Glutamatergic neuron (in vitro differentiated cells): ENCODE results near the gene ZNF45. TPM values are rescaled to one million over a fixed set of nuclear protein-coding genes. Genes with fewer than 3 reads are reported as not detected.

ENCODE experiments used
- DNase-seq: peaks from one replicate; pipeline ENCODE4 v3.0.0; 2022
- H3K27ac Mint-ChIP-seq: one replicate; pipeline ENCODE4 v1.8.0; 2020; ENCODE audit warnings: mild to moderate bottlenecking, mixed read lengths, inconsistent platforms; ENCODE audit not compliant: unreplicated experiment
- H3K27me3 Mint-ChIP-seq: one replicate; pipeline ENCODE4 v1.8.0; 2020; ENCODE audit warnings: mild to moderate bottlenecking, moderate library complexity, mixed read lengths, inconsistent platforms; ENCODE audit not compliant: unreplicated experiment
- H3K36me3 Mint-ChIP-seq: one replicate; pipeline ENCODE4 v1.8.0; 2020; ENCODE audit warnings: mild to moderate bottlenecking, mixed read lengths, inconsistent platforms; ENCODE audit not compliant: unreplicated experiment
- H3K4me1 Mint-ChIP-seq: one replicate; pipeline ENCODE4 v1.8.0; 2020; ENCODE audit warnings: mild to moderate bottlenecking, low read depth, mixed read lengths, inconsistent platforms; ENCODE audit not compliant: unreplicated experiment
- H3K4me3 Mint-ChIP-seq: one replicate; pipeline ENCODE4 v1.8.0; 2020; ENCODE audit warnings: mild to moderate bottlenecking, mixed read lengths, inconsistent platforms; ENCODE audit not compliant: unreplicated experiment
- H3K9me3 Mint-ChIP-seq: one replicate; pipeline ENCODE4 v1.8.0; 2020; ENCODE audit warnings: mild to moderate bottlenecking, moderate library complexity, mixed read lengths, inconsistent platforms; ENCODE audit not compliant: unreplicated experiment
- CTCF ChIP-seq: fragments of 200-600 bp; sonication (generic); IDR thresholded peaks from one replicate; pipeline ENCODE4 v1.5.0; 2021; ENCODE audit not compliant: partially characterized antibody, unreplicated experiment
- long read RNA-seq: library from polyadenylated mRNA; unstranded; transcript quantifications from one replicate; pipeline ENCODE4 v2.0.0, GENCODE V29; 2020; ENCODE audit not compliant: unreplicated experiment
- total RNA-seq: library from RNA; stranded (reverse); fragmentation: NEBNext Ultra II Directional; extraction: Animal tissue kit (Norgen Biotek cat#: 25700); gene quantifications from one replicate; pipeline ENCODE4 v1.2.1, GENCODE V29; 2021; ENCODE audit not compliant: unreplicated experiment

Gene ZNF45
- 12.1 TPM for total RNA-seq
- long read RNA-seq, partial matches to known transcripts: 0 of 1 reads
- long read RNA-seq, other reads (novel, unspliced or antisense): 1 of 1 reads

- TF ChIP-seq CTCF: no peak
- H3K27me3 Mint-ChIP-seq: no peaks in the 10 kb centered on the region
- peaks cover 1% of the 10 kb centered on the region for H3K9me3 Mint-ChIP-seq
- peak within 1 kb of the TSS; percentile 55 for H3K27ac Mint-ChIP-seq
- H3K36me3 Mint-ChIP-seq: no peaks in the 10 kb centered on the region
- peak within 1 kb of the TSS; percentile 95 for H3K4me3 Mint-ChIP-seq
- H3K4me1 Mint-ChIP-seq: peaks cover 5% of the 10 kb centered on the region
- peak; percentile 90 for DNase-seq
These were observed at the start of gene ZNF45 for GRCh38 chr19:43934985-43935708. Gene ZNF45, minus strand, starts transcription at chr19:43935282. Its CDS starts 13,097 bp downstream, at chr19:43922185.

- Mint-ChIP-seq H3K27ac (peak overlapping the region; percentile 28), H3K27me3 (no peaks in the 10 kb centered on the region), H3K4me3 (peak overlapping the region; percentile 93), H3K36me3 (peaks cover 2% of the 10 kb centered on the region), H3K9me3 (peaks cover 6% of the 10 kb centered on the region), H3K4me1 (no peaks in the 10 kb centered on the region)
- TF ChIP-seq CTCF: no peak
- no peak for DNase-seq
These were observed 49.6 kb upstream of the ZNF45 start for GRCh38 chr19:43984687-43985000.

GRCh38 chr19:43983912-43984686 lies 49.0 kb upstream of the ZNF45 start, which contains the start of gene ZNF155:
Gene ZNF155, plus strand, starts transcription at chr19:43984188. Its CDS starts 4,356 bp downstream, at chr19:43988544.
- Mint-ChIP-seq H3K4me3 (peak within 1 kb of the TSS; percentile 93), H3K36me3 (no peaks in the 10 kb centered on the region), H3K4me1 (no peaks in the 10 kb centered on the region), H3K9me3 (peaks cover 6% of the 10 kb centered on the region), H3K27ac (peak within 1 kb of the TSS; percentile 64), H3K27me3 (no peaks in the 10 kb centered on the region)
- DNase-seq: peak; percentile 85
- no peak for TF ChIP-seq CTCF

- Mint-ChIP-seq H3K9me3 (peaks cover 6% of the 10 kb centered on the region), H3K4me1 (no peaks in the 10 kb centered on the region), H3K36me3 (peaks cover 2% of the 10 kb centered on the region), H3K4me3 (peak overlapping the region; percentile 55), H3K27ac (no peak overlapping the region), H3K27me3 (no peaks in the 10 kb centered on the region)
- DNase-seq: no peak
- TF ChIP-seq CTCF: no peak
These were observed 48.4 kb upstream of the ZNF45 start for GRCh38 chr19:43983544-43983911.

GRCh38 chr19:43976732-43977131 lies 41.6 kb upstream of the ZNF45 start:
- no peak overlapping the region for H3K4me3 Mint-ChIP-seq
- no peak for DNase-seq
- H3K4me1 Mint-ChIP-seq: no peaks in the 10 kb centered on the region
- no peak for TF ChIP-seq CTCF
- peaks cover 28% of the 10 kb centered on the region for H3K9me3 Mint-ChIP-seq
- no peak overlapping the region for H3K27ac Mint-ChIP-seq
- peaks cover 42% of the 10 kb centered on the region for H3K36me3 Mint-ChIP-seq
- peaks cover 3% of the 10 kb centered on the region for H3K27me3 Mint-ChIP-seq
